ENCODE results near the gene DEGS2.

Gene DEGS2

DNA sequence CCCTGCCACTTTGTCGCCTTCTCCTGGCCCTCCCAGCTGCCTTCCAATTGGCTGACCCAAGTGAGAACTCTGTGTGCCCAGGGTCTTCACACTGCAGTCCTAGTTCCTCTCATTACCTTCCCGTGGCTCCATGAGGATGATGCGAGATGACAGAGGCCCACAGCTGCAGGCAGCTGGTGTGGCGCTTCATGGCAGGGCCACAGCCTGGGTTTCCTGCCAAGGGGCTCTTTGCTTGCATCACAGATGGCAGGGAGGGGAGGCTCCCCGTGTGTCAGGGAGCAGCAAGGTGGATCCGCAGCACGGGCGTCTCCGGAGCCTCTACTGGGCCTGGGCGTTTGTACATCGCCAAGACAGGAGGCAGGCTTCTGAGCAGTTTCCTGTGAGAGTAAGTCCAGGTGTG lies 28.9 kb downstream of the DEGS2 start:
- DNase-seq, result no peak

DNA sequence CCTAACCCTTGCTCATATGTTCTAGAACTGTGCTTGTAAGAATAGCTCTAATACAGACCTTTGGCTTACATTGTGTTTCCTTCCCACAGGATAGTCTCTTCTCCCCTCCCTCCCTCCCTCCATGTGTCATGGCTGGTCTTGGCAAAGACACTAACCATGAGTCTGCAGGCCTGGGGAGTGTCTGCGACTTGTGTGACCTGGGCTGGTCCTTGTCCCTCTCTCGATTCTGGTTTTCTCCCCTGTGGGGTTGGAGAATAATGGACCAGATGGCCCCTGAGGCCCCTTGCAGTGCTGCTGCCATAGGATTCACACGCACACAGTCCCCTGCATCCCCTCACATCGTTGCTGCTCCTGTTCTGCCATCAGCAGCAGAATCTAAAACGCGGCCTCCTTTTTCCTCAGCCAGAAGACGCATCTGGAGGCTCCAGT lies 30.3 kb downstream of the DEGS2 start:
- DNase-seq, result no peak

DNA sequence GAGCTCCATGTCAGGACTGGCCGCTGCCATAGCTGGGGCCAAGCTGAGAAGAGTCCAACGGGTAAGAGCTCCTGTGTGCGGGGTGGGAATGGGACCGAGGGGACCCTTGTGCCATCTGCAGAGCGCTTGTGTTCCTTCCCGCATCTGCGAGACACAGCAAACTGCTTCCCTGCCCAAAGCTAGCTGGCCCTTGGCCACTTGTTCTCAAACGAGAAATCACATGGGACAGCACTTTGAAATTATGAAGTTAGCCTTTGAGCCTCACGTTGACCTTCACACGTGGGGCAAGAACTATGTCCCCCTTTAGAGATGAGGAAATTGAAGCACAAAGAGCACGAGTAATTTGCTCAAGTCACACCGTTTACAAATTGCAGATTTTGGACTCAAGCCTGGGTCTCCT lies 30.8 kb downstream of the DEGS2 start:
- DNase-seq, result no peak

DNA sequence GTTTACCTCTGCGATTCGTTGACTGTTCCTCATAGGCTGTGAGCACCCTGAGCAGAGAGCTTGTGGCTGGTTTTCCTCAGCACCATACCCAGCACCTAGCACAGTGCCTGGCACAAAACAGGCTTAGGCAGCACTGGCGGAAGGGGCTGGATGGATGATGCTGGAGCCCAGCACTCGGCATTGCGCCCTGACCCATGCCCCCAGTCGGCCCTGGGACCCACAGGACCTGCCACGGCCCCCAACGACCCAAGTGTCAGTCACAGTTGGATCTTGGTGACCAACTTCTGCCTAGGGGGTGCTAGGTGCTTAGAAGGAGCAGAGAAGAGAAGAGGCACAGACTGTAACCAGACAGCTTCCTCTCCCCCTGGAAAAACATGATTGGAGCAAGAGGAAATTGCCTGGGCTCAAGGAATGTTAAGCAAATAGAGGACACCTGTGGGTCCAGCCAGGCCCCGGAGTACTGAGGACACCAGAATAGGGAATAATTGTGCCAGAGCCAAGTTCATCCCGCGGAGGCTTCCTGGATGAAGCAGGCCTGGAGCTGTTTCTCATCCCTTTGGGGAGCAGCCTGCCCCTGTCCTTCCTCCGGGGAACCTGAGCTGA lies 31.5 kb downstream of the DEGS2 start:
- DNase-seq, result no peak

- DNase-seq, result no peak
These were observed 33.0 kb downstream of the DEGS2 start for GRCh38 chr14:100126401-100126800.

- no peak for DNase-seq
These were observed 34.8 kb downstream of the DEGS2 start for GRCh38 chr14:100124551-100125088.

DNA sequence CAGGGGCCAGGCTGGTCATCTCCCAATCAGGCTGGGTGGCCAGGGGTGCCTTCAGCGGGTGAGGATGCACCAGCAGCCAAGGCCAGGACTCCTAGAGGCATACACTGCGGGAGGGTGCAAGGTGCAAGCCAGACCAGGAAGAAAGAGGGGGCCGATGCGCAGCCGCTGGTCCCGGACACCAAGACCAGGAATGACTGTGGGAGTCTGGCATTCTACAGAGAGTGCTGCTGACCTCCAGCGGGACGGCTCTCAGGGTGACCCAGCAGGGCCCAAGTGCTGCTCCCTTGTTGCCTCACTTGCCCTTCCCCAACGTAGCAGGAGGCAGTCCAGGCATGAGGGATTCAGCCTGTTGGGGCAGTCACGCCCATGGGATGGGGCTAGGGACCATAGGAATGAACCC lies 35.8 kb downstream of the DEGS2 start:
- no peak for DNase-seq

DNA sequence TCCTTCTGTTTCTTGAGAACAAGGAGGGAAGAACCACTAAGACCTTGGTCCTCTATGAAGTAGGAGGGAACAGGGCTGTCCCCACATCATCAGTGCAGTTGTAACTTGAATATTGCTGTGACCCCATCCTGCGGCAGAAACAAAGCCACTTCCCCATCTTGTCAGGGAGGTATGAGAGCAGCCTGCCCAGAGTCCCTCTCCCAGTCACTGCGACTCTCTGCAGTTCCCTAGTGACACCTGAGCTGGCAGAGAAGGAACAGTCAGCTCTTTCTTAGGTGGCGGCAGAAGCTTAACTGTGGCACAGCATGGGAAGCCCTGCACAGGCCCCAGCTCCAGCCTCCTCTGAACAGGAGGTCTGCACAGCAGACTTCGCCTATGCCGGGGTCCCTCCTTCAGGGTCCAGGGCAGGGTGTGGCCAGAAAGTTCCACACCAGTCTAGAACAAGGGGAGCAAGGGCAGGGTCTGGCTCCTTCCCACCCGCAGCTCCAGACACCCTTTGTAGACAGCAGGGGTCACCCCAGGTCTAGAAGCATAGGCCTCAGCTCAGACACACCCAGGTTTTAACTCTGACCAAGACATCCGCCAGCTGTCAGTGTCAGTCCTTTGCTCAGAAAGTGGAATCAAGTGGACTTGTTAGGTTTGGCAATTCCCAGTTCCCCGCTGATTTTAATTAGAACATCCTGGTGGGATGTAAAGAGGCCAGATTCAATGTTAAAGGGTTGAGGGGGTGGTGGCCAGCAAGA lies 36.8 kb downstream of the DEGS2 start:
- no peak for DNase-seq

DNA sequence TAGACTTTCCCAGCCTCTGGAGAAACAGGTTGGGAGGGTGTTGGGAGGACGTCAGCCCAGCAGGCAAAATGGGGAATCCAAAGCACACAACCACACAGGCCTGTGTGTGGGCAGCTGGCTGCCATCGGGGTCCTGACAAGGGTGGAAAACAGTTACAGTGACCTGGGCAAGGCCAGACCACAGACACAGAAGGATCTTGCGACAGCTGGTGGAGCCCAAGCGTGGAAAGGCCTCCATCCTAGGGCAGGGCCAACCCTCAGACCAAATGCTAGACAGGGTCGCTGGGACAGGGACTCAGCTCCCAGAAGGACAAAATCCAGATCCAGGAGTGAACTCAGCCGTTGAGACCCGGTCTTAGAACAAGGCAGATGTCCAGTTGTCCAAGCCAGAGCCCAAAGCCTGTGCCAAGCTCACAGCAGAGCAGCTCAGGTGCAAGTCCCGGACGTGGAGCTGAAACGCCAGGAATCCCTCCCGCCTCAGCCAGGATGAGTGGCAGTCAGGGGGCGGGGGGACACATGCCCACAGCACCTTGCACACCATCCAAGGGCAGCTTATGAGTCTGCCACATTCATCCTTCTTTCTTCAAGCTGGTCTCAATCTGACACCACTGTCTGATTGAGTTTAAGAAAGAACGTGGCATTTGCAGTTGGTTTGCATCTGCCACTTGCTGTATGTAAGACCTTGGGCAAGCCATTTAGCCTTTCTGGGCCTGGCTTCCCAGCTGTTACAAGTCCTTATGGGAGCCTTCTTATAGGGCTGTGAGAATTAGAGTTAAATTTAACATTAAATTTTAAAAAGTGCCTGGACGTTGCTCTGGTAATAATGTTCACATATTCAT lies 37.6 kb downstream of the DEGS2 start:
- DNase-seq, result no peak

DNA sequence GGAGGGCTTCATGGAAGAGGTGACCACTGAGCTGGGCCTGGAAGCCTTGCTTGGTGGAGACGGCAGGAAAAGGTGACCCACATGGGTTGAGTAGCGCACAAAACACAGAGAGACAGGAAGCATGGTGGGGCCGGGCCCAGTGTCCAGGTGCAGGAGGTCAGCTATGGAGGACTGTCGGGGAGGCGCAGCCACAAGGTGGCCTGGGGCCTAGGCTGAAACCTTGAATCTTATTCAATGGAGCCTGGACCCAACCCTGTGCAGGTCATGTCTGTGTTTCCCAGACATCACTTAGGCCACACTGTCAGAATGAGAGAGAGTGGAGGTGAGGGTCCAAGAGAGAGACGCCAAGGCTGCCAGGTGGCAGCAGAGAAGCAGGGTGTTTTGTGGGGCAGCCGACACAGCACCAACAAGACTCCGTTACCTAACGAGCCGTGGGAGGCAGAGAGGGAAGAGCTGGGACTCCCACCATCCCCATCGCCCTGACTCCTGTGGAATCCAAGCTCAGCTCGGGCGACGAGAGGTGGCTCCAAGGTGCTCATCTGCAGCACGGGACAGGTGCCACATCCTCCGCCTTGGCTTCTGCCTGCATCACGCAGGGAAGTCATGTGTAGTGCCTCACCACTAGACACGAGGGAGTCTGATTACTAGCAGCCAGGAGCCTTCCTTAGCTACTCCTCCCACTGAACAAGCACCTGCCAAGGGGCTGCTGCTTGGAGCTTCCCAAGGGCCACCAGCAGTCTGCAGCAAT lies 38.7 kb downstream of the DEGS2 start:
- no peak for DNase-seq

- no peak for DNase-seq
These were observed 40.2 kb downstream of the DEGS2 start for GRCh38 chr14:100119251-100119650.

GRCh38 chr14:100118396-100119011 lies 40.9 kb downstream of the DEGS2 start:
- no peak for DNase-seq

DNA sequence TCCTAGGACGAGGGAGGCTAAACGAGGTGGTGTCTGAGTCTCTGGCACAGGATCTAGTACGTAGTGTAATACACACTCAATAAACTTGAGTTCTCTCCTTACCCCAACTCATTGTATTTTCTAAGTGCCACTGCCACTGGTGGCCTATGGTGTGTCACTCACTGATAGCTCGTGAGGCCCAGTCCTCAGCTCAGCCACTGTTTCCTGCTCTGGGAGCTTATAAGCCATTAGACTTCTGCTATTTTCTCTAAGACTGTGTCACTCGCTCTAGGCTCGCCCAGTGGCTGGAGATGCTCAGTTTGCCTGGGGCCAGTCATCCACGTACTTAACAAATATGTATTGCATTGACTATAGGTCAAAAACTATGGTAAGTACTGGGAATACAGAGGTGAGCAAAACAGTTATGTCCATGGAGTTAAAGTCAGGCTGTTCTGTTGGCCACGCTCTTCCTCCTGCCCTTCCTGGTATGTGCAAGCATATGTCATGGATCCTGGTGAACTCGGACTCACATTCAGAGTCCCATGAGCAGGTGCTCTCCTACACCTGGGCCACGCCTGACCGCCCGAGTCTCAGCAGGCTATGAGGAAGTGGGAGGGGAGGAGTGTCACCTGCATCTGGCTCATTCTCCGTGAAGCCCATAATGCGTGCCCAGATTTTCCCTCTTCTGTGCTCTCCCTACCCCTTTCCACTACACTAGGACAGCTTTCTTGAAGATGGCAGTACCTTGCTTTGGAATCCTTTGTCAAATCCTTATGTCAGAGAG lies 41.6 kb downstream of the DEGS2 start:
- DNase-seq, result no peak

DNA sequence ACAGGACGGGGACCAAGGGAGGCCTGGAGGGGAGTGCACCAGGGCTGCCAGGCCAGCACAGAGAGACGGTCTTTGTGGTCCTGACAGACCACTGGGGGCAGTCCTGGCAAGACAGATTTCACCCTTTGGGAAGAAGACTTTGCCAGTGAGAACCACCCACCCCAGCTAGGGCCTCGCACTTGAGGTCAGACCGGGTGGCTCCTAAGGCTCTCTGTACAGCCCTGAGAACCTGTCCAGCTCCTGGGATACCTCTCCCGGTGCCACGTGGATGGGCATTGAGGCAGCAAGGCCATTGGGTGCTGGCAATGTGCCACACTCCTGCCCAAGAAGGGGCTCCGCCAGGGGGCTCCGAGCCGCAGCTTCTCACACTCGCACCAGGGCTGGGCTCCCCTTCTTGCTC lies 42.4 kb downstream of the DEGS2 start:
- DNase-seq, result no peak

GRCh38 chr14:100116134-100116533 lies 43.3 kb downstream of the DEGS2 start:
- no peak for DNase-seq

DNA sequence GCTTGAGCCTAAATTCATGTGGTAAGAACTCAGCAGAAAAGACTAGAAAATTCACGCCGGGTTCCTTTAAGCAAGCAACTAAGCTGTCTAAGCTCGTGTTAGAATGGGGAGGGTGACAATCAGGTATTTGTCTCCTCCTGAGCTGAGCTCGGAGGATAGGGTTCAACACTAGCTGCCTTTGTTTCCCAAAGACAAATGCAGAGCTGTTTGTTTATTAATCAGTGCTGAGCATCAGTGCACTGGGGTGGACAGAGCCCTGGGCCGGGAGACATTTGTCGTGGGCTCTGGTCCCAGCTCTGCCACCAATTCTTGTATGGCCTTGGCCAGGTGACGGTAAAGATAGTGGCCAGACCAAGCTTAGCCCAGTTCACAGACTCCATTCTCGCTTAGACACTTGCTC lies 43.7 kb downstream of the DEGS2 start:
- DNase-seq, result no peak

DNA sequence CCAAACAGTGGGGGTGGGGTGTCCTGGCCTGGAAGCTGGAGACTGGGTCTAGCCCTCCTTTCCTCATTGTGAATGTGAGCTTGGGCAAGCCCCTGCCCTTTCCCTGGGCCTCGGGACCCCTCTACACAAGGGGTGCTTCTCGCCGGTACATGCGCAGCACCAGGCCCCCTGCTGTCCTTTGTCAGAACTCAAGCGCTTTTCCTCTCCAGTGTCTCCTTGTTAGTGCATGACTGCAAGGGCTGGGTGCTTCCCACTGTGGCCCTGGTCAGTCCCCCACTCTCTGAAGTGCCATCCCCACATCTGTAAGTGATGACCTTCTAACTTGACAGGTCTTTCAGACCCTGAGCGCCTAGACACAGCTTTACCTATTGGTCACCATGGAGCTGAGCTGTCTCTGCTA lies 44.2 kb downstream of the DEGS2 start:
- DNase-seq, result no peak

GRCh38 chr14:100114109-100114765 lies 45.2 kb downstream of the DEGS2 start:
- no peak for DNase-seq

DNA sequence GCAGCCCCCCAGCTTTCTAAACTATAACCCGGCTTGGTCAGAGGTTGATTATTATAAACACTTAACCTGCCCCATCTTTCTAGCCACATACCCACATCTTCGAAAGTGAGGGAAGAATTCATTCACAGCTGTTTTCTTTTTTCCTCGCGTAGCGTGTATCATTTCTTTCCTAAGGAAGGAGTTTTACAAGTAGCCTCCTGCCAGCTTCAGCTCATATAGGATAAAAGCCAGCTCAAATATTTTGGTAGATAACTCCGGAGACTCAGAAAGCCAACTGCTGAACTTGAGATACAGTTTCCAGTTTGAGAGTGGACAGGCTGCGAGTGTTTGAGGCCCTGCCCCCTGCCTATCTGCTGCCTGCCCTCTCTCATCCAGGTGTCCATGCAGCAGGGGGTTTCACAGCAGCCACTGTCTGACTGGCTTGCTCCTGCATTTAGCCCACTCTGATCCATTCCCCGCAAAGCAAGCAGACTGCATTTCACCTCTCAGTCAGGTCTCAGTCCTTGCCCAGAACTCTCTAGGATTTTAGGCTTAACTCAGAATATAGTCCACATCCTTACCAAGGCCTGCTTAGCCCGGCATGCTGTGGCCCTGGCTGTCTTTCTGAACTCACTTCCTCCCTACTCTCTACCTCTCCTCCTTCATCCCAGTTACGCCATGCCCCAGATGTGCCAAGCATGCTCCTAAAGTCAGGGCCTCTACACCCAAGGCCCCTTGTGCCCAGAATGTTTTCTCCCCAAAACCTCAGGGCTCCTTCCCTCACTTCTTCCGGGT lies 47.3 kb downstream of the DEGS2 start:
- DNase-seq, result no peak

DNA sequence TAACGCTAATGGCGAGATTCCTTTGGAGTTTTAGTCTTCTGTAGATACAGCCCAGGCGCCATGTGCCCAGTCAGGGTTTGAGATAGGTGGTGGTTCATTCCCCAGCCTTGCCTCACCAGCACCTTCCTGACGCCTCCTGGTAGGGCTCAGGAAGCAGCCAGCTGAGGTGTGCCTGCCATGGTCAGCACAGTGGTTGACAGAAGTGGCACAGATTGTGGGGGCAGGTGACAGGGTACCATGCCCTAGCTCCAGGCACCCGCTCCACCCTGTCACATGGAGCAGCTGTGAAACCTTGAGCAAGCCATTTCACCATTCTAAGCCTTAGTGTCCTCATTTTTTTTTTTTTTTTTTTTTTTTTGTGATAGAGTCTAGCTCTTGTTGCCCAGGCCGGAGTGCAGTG lies 48.6 kb downstream of the DEGS2 start:
- DNase-seq, result no peak

All from activated CD8-positive, alpha-beta memory T cell treated with anti-CD3 and anti-CD28 coated beads for 24 hours (primary cell).